Mesothelial cell of epicardium (in vitro differentiated cells): ENCODE data around the gene PTPRN2. TPM values are rescaled to one million over a fixed set of nuclear protein-coding genes. Genes with fewer than 3 reads are reported as not detected.

Experiments
- DNase-seq, 2 experiments: peaks; one replicate each; pipeline ENCODE4 v3.0.0; 2021; ENCODE audit warnings: low spot score in 2 of 2; ENCODE audit not compliant: unreplicated experiment in 2 of 2
- H3K27ac Mint-ChIP-seq: 2 replicates; pipeline ENCODE4 v1.8.0; 2021; ENCODE audit warnings: mixed read lengths
- H3K27me3 Mint-ChIP-seq: 2 replicates; pipeline ENCODE4 v1.8.0; 2021; ENCODE audit warnings: low read depth, mixed read lengths
- H3K36me3 Mint-ChIP-seq: 2 replicates; pipeline ENCODE4 v1.8.0; 2021; ENCODE audit warnings: mixed read lengths
- H3K4me1 Mint-ChIP-seq: 2 replicates; pipeline ENCODE4 v1.8.0; 2021; ENCODE audit warnings: mixed read lengths
- H3K4me3 Mint-ChIP-seq: 2 replicates; pipeline ENCODE4 v1.8.0; 2021; ENCODE audit warnings: mild to moderate bottlenecking, moderate library complexity, mixed read lengths
- H3K9me3 Mint-ChIP-seq: 2 replicates; pipeline ENCODE4 v1.8.0; 2021; ENCODE audit warnings: mixed read lengths
- CTCF ChIP-seq: fragments of 200-600 bp; sonication (generic); IDR thresholded peaks from one replicate; pipeline ENCODE4 v1.5.0; 2021; ENCODE audit warnings: antibody characterized with exemption; ENCODE audit not compliant: unreplicated experiment
- total RNA-seq: library from RNA; stranded (reverse); gene quantifications from 3 replicates; pipeline ENCODE4 v1.2.1, GENCODE V29; 2021

The PTPRN2 gene
- total RNA-seq, 1 donor from 2014 or later, result 2.2 TPM

- Mint-ChIP-seq H3K27me3 (peaks cover 11% of the 10 kb centered on the region), H3K27ac (no peak overlapping the region)
These were observed 933.8 kb downstream of the PTPRN2 start for GRCh38 chr7:157653827-157654207.

GRCh38 chr7:157652954-157653826, 934.4 kb downstream of the PTPRN2 start:
- no peak for TF ChIP-seq CTCF
- H3K27me3 Mint-ChIP-seq, result peaks cover 6% of the 10 kb centered on the region
- no peaks in the 10 kb centered on the region for H3K4me1 Mint-ChIP-seq
- H3K9me3 Mint-ChIP-seq, result no peaks in the 10 kb centered on the region
- H3K27ac Mint-ChIP-seq, result no peak overlapping the region
- H3K36me3 Mint-ChIP-seq, result no peaks in the 10 kb centered on the region
- no peak overlapping the region for H3K4me3 Mint-ChIP-seq
- no peak for DNase-seq

More at GRCh38 chr7:157653827-157654207, 933.8 kb downstream of the PTPRN2 start:
- no peak for TF ChIP-seq CTCF
- Mint-ChIP-seq H3K4me1 (no peaks in the 10 kb centered on the region), H3K36me3 (no peaks in the 10 kb centered on the region), H3K9me3 (no peaks in the 10 kb centered on the region), H3K4me3 (no peak overlapping the region)
- no peak for DNase-seq

GRCh38 chr7:157652161-157652953, 935.3 kb downstream of the PTPRN2 start:
- no peak for TF ChIP-seq CTCF
- no peak for DNase-seq
- no peak overlapping the region for H3K4me3 Mint-ChIP-seq
- no peaks in the 10 kb centered on the region for H3K4me1 Mint-ChIP-seq
- no peak overlapping the region for H3K27ac Mint-ChIP-seq
- peaks cover 6% of the 10 kb centered on the region for H3K27me3 Mint-ChIP-seq
- no peaks in the 10 kb centered on the region for H3K9me3 Mint-ChIP-seq
- no peaks in the 10 kb centered on the region for H3K36me3 Mint-ChIP-seq

- TF ChIP-seq CTCF, result no peak
- H3K4me3 Mint-ChIP-seq, result no peak overlapping the region
- H3K36me3 Mint-ChIP-seq, result no peaks in the 10 kb centered on the region
- H3K9me3 Mint-ChIP-seq, result no peaks in the 10 kb centered on the region
- H3K27ac Mint-ChIP-seq, result no peak overlapping the region
- DNase-seq, result no peak
- no peaks in the 10 kb centered on the region for H3K4me1 Mint-ChIP-seq
- peaks cover 6% of the 10 kb centered on the region for H3K27me3 Mint-ChIP-seq
These were observed 936.1 kb downstream of the PTPRN2 start for GRCh38 chr7:157651366-157652160.

GRCh38 chr7:157650801-157651200, 936.8 kb downstream of the PTPRN2 start:
- Mint-ChIP-seq H3K9me3 (no peaks in the 10 kb centered on the region), H3K4me1 (no peaks in the 10 kb centered on the region), H3K27me3 (peaks cover 6% of the 10 kb centered on the region), H3K36me3 (no peaks in the 10 kb centered on the region), H3K4me3 (no peak overlapping the region), H3K27ac (no peak overlapping the region)
- DNase-seq, result no peak
- TF ChIP-seq CTCF, result no peak
